PC-3 (cell line): ENCODE measurements around the gene TMEM218. TPM values are rescaled to one million over a fixed set of nuclear protein-coding genes. Genes with fewer than 3 reads are reported as not detected.
"Not testable (repeated sequence)": the region's sequence is repeated elsewhere in the genome, so short reads cannot be mapped to it uniquely, and the experiment has no call there.

ENCODE experiments used
- ATAC-seq: fragments of 200-7000 bp; cut with Tn5 transposase; 2 replicates; pipeline ENCODE4 v1.9.1; 2020; ENCODE audit warnings: mild to moderate bottlenecking, moderate library complexity
- BruUV-seq: library from RNA; stranded (reverse); fragments of 400-500 nt; replicated peaks from 2 replicates; lab custom pipeline; 2021; lab: Mats Ljungman, UMichigan
- CTCF ChIA-PET: fragments of 300-600 bp; sonication (Branson Sonifier 250); formaldehyde crosslinking; loops from one replicate; lab custom pipeline; 2022; ENCODE audit warnings: antibody characterized with exemption; lab: Charles Lee
- POLR2A ChIA-PET: fragments of 300-600 bp; sonication (Branson Sonifier 250); formaldehyde crosslinking; loops from one replicate; lab custom pipeline; 2022; ENCODE audit warnings: antibody characterized with exemption; ENCODE audit not compliant: unreplicated experiment; lab: Charles Lee
- DNase-seq: peaks from one replicate; pipeline ENCODE4 v3.0.0-alpha.2; 2015
- H2AFZ ChIP-seq: fragments of 300-600 bp; sonication (generic); 2 replicates; pipeline ENCODE4 v1.6.0; 2016; ENCODE audit warnings: antibody characterized with exemption, low read length
- H3F3A ChIP-seq: fragments of 300-600 bp; sonication (generic); one replicate; pipeline ENCODE4 v1.6.0; 2017; ENCODE audit warnings: antibody characterized with exemption, low read length, control low read depth, mild to moderate bottlenecking; ENCODE audit not compliant: unreplicated experiment
- H3K27ac ChIP-seq: fragments of 300-600 bp; sonication (generic); 2 replicates; pipeline ENCODE4 v1.5.1; 2016; ENCODE audit warnings: mild to moderate bottlenecking, low read length
- H3K27me3 ChIP-seq: fragments of 300-600 bp; sonication (generic); 2 replicates; pipeline ENCODE4 v1.6.1; 2016; ENCODE audit warnings: low read length, mixed read lengths
- H3K36me3 ChIP-seq: fragments of 300-600 bp; sonication (generic); 2 replicates; pipeline ENCODE4 v1.6.1; 2016; ENCODE audit warnings: low read depth, mixed run types, low read length, mixed read lengths
- H3K4me1 ChIP-seq: fragments of 300-600 bp; sonication (generic); 2 replicates; pipeline ENCODE4 v1.5.1; 2016; ENCODE audit warnings: low read length; ENCODE audit not compliant: insufficient read depth
- H3K4me2 ChIP-seq: fragments of 300-600 bp; sonication (generic); 2 replicates; pipeline ENCODE4 v1.6.0; 2016; ENCODE audit warnings: low read length
- H3K4me3 ChIP-seq: fragments of 300-600 bp; sonication (generic); 2 replicates; pipeline ENCODE4 v1.5.1; 2016; ENCODE audit warnings: mild to moderate bottlenecking, low read length, mixed read lengths
- H3K79me2 ChIP-seq: fragments of 300-600 bp; sonication (generic); 2 replicates; pipeline ENCODE4 v1.6.1; 2017; ENCODE audit warnings: low read length, mixed read lengths
- H3K9ac ChIP-seq: fragments of 300-600 bp; sonication (generic); 2 replicates; pipeline ENCODE4 v1.6.0; 2016; ENCODE audit warnings: mild to moderate bottlenecking, low read length
- H3K9me2 ChIP-seq: fragments of 300-600 bp; sonication (generic); replicated peaks from 2 replicates; pipeline ENCODE4 v1.6.1; 2016; ENCODE audit warnings: mixed run types, low read length, mixed read lengths
- H3K9me3 ChIP-seq: fragments of 300-600 bp; sonication (generic); 2 replicates; pipeline ENCODE4 v1.6.1; 2016; ENCODE audit warnings: low read length, mixed read lengths
- H4K20me1 ChIP-seq: fragments of 300-600 bp; sonication (generic); 2 replicates; pipeline ENCODE4 v1.6.1; 2016; ENCODE audit warnings: low read length, mixed read lengths
- EZH2 ChIP-seq: fragments of 300-600 bp; sonication (generic); IDR thresholded peaks from one replicate; pipeline ENCODE4 v1.6.1; 2017; ENCODE audit warnings: antibody characterized with exemption, mild to moderate bottlenecking, low read length; ENCODE audit not compliant: unreplicated experiment
- EZH2phosphoT487 ChIP-seq: fragments of 300-600 bp; sonication (generic); IDR thresholded peaks from 2 replicates; pipeline ENCODE4 v1.6.1; 2018; ENCODE audit warnings: mild to moderate bottlenecking, antibody characterized with exemption, low read length, borderline replicate concordance
- intact Hi-C: fragments of 100-400 bp; cut with micrococcal nuclease; formaldehyde crosslinking; loops from 2 replicates; pipeline ENCODE4 v1.9.0; 2023
- total RNA-seq: library from RNA; depleted of rRNA; stranded (reverse); fragments of >200 nt; gene quantifications from 2 replicates; pipeline ENCODE4 v1.2.3, GENCODE V29; 2014
- TF ChIP-seq, protein P1 (sequence below): fragments of 300-600 bp; sonication (generic); conservative IDR thresholded peaks from 2 replicates; pipeline ENCODE4 v1.5.1; 2017; ENCODE audit warnings: antibody characterized with exemption, low read depth, mild to moderate bottlenecking, low read length

Gene TMEM218
- total RNA-seq, 1 experiment from 2014 or later: 37.0 TPM

GRCh38 chr11:125056931-125057692 is 54.3 kb downstream of the TMEM218 start:
- TF ChIP-seq EZH2: no peak
- Histone ChIP-seq H3K27ac (no peak overlapping the region), H3K27me3 (no peaks in the 10 kb centered on the region), H3K4me3 (no peak overlapping the region), H3K79me2 (no peaks in the 10 kb centered on the region), H3K9ac (no peak overlapping the region), H2AFZ (no peak overlapping the region), H3K9me2 (no peaks in the 10 kb centered on the region), H3K4me2 (no peak overlapping the region), H3K4me1 (no peaks in the 10 kb centered on the region), H4K20me1 (no peaks in the 10 kb centered on the region), H3K9me3 (no peaks in the 10 kb centered on the region), H3F3A (no peaks in the 10 kb centered on the region), H3K36me3 (no peaks in the 10 kb centered on the region)
- no peak for DNase-seq
- intact Hi-C loops: no loop called here
- CTCF ChIA-PET: no interaction called here
- POLR2A ChIA-PET: no interaction called here
- no peak for ATAC-seq
- BruUV-seq: no TSS peak

- H3K36me3 ChIP-seq, H3K9me2 ChIP-seq, POLR2A ChIA-PET, CTCF ChIA-PET, ATAC-seq, H3F3A ChIP-seq, BruUV-seq, H4K20me1 ChIP-seq, H3K9me3 ChIP-seq, H2AFZ ChIP-seq, H3K4me1 ChIP-seq, intact Hi-C loops, H3K79me2 ChIP-seq, H3K4me3 ChIP-seq, H3K27me3 ChIP-seq, H3K4me2 ChIP-seq, DNase-seq, H3K9ac ChIP-seq, H3K27ac ChIP-seq: not testable (repeated sequence)
Measured at GRCh38 chr11:125056111-125056510, 55.3 kb downstream of the TMEM218 start.

DNA sequence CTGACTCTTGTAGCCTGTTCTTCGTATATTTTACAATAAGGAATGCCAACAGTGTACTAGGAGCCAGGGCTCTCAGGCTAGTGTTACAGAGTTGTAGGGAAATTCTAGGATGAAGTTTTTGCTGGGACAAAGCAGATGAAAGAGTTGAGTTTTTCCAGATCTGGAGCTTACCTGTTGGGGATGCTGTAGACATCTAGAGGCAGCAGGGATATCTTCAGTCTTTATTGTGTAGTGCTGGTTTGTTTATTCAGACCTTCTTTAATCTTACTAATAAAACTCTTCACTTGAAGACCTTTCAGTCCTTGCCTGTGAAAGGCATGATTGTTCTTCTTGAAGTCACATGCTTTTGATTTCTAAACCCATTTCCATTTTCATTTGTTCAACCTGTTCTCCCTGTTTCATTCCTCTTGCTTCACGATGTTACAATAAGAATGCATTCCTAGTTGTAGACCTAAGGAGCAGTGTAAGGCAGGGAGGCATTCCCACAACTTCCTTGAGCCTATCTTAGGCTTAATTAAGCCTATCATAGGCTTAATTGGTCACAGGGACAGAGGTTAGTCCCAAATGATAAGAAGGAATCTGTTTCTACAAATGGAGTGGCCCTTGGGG is 56.2 kb downstream of the TMEM218 start:
- no peaks in the 10 kb centered on the region for H3K9me3 ChIP-seq
- H3K4me2 ChIP-seq: no peak overlapping the region
- intact Hi-C loops: no loop called here
- no peak overlapping the region for H3K9ac ChIP-seq
- no peak for TF ChIP-seq EZH2phosphoT487
- TF ChIP-seq EZH2: no peak
- TF ChIP-seq, protein P1, sequence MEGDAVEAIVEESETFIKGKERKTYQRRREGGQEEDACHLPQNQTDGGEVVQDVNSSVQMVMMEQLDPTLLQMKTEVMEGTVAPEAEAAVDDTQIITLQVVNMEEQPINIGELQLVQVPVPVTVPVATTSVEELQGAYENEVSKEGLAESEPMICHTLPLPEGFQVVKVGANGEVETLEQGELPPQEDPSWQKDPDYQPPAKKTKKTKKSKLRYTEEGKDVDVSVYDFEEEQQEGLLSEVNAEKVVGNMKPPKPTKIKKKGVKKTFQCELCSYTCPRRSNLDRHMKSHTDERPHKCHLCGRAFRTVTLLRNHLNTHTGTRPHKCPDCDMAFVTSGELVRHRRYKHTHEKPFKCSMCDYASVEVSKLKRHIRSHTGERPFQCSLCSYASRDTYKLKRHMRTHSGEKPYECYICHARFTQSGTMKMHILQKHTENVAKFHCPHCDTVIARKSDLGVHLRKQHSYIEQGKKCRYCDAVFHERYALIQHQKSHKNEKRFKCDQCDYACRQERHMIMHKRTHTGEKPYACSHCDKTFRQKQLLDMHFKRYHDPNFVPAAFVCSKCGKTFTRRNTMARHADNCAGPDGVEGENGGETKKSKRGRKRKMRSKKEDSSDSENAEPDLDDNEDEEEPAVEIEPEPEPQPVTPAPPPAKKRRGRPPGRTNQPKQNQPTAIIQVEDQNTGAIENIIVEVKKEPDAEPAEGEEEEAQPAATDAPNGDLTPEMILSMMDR: no peak
- no peak overlapping the region for H2AFZ ChIP-seq
- DNase-seq: peak; percentile 48
- no peak overlapping the region for H3K4me3 ChIP-seq
- no peaks in the 10 kb centered on the region for H3F3A ChIP-seq
- H3K79me2 ChIP-seq: no peaks in the 10 kb centered on the region
- ATAC-seq: peak; percentile 59
- no peaks in the 10 kb centered on the region for H3K27me3 ChIP-seq
- H3K9me2 ChIP-seq: no peaks in the 10 kb centered on the region
- no peaks in the 10 kb centered on the region for H4K20me1 ChIP-seq
- H3K27ac ChIP-seq: no peak overlapping the region
- no peaks in the 10 kb centered on the region for H3K36me3 ChIP-seq
- POLR2A ChIA-PET: no interaction called here
- H3K4me1 ChIP-seq: no peaks in the 10 kb centered on the region
- no TSS peak for BruUV-seq
- CTCF ChIA-PET: no interaction called here
